Vagina (tissue), 2 donors: ENCODE measurements around the gene TPPP. TPM values are rescaled to one million over a fixed set of nuclear protein-coding genes. Genes with fewer than 3 reads are reported as not detected.

Source experiments
- DNase-seq, 2 donors: peaks; one replicate each; pipeline ENCODE4 v3.0.0-alpha.2; 2017; ENCODE audit errors: extremely low spot score in 2 of 2
- H3K27ac ChIP-seq: fragments of 200-600 bp; sonication (generic); one replicate; pipeline ENCODE4 v1.5.1; 2019
- H3K27me3 ChIP-seq: fragments of 200-600 bp; sonication (generic); one replicate; pipeline ENCODE4 v1.5.1; 2019
- H3K36me3 ChIP-seq, 2 donors: fragments of 200-600 bp; sonication (generic); one replicate each; pipeline ENCODE4 v1.5.1; 2017 to 2019
- H3K4me1 ChIP-seq: fragments of 200-600 bp; sonication (generic); one replicate; pipeline ENCODE4 v1.5.1; 2019
- H3K4me3 ChIP-seq, 2 donors: fragments of 200-600 bp; sonication (generic); 1 replicate in 1 of 2; 2 replicates in 1 of 2; pipeline ENCODE4 v1.5.1; 2016 to 2019
- H3K9me3 ChIP-seq: fragments of 200-600 bp; sonication (generic); one replicate; pipeline ENCODE4 v1.5.1; 2019
- CTCF ChIP-seq, 3 experiments: fragments of 450-650 bp in 2 of 3; fragments of 200-600 bp in 1 of 3; sonication (generic) in 1 of 3; IDR thresholded peaks; one replicate each; pipeline ENCODE4 v1.5.1; 2017 to 2019; ENCODE audit warnings: antibody characterized with exemption in 3 of 3, mild to moderate bottlenecking in 2 of 3, moderate library complexity in 2 of 3
- POLR2A ChIP-seq, 2 donors: fragments of 450-650 bp; IDR thresholded peaks; one replicate each; pipeline ENCODE4 v1.6.1; 2017; ENCODE audit warnings: antibody characterized with exemption in 2 of 2, mild to moderate bottlenecking in 2 of 2, moderate library complexity in 2 of 2
- POLR2AphosphoS5 ChIP-seq, 2 donors: sonication (generic); formaldehyde crosslinking; IDR thresholded peaks; one replicate each; pipeline ENCODE4 v1.9.0; 2017; ENCODE audit warnings: antibody characterized with exemption in 2 of 2, mild to moderate bottlenecking in 2 of 2, low read depth in 1 of 2; ENCODE audit not compliant: insufficient read depth in 1 of 2
- intact Hi-C: fragments of 100-400 bp; cut with DNase I; formaldehyde crosslinking; loops from one replicate; pipeline ENCODE4 v1.15.1; 2023
- total RNA-seq: library from RNA; depleted of rRNA; stranded (reverse); fragments of >200 nt; gene quantifications from one replicate; pipeline ENCODE4 v1.2.3, GENCODE V29; 2016

Gene TPPP
- total RNA-seq, 1 donor from 2014 or later, result 4.7 TPM

GRCh38 chr5:675111-675870 is 17.9 kb downstream of the TPPP start:
- Histone ChIP-seq H3K36me3 (no peaks in the 10 kb centered on the region), H3K27me3 (no peaks in the 10 kb centered on the region), H3K9me3 (no peaks in the 10 kb centered on the region), H3K4me3 (no peak overlapping the region), H3K4me1 (peaks cover 39% of the 10 kb centered on the region), H3K27ac (no peak overlapping the region)
- intact Hi-C loops, result no loop called here
- TF ChIP-seq POLR2A (IDR thresholded peaks at IDR 0.05) (no peak), POLR2AphosphoS5 (IDR thresholded peaks at IDR 0.05; ENCODE audit: insufficient read depth in 1 of 2, low read depth in 1 of 2) (no peak), CTCF (IDR thresholded peaks at IDR 0.05) (no peak)
- no peak for DNase-seq

GRCh38 chr5:674630-675011 is 18.5 kb downstream of the TPPP start:
- intact Hi-C loops, result loop anchor here (5.0 kb wide), 2 partner anchors 108 to 228 kb away; partner anchors contain the start of gene ZDHHC11B
- no peak overlapping the region for H3K27ac ChIP-seq
- H3K27me3 ChIP-seq, result no peaks in the 10 kb centered on the region
- no peak for TF ChIP-seq POLR2AphosphoS5 (IDR thresholded peaks at IDR 0.05; ENCODE audit: insufficient read depth in 1 of 2, low read depth in 1 of 2)
- TF ChIP-seq POLR2A (IDR thresholded peaks at IDR 0.05), result no peak
- DNase-seq, result no peak
- no peak overlapping the region for H3K4me3 ChIP-seq
- no peaks in the 10 kb centered on the region for H3K9me3 ChIP-seq
- no peaks in the 10 kb centered on the region for H3K36me3 ChIP-seq
- peaks cover 39% of the 10 kb centered on the region for H3K4me1 ChIP-seq

- no peak overlapping the region for H3K27ac ChIP-seq
- peaks cover 39% of the 10 kb centered on the region for H3K4me1 ChIP-seq
Observed at GRCh38 chr5:673831-674629, 19.1 kb downstream of the TPPP start.

GRCh38 chr5:673161-673830 is 19.9 kb downstream of the TPPP start:
- Histone ChIP-seq H3K36me3 (no peaks in the 10 kb centered on the region), H3K4me1 (peaks cover 39% of the 10 kb centered on the region), H3K27ac (no peak overlapping the region), H3K4me3 (peak overlapping the region in 1 of 2 donors; percentile 4), H3K9me3 (no peaks in the 10 kb centered on the region), H3K27me3 (no peaks in the 10 kb centered on the region)
- intact Hi-C loops, result loop anchor here (5.0 kb wide), 2 partner anchors 109 to 229 kb away; partner anchors contain the start of gene ZDHHC11B
- DNase-seq, result no peak
- TF ChIP-seq POLR2A (IDR thresholded peaks at IDR 0.05) (no peak), CTCF (IDR thresholded peaks at IDR 0.05) (no peak), POLR2AphosphoS5 (IDR thresholded peaks at IDR 0.05; ENCODE audit: insufficient read depth in 1 of 2, low read depth in 1 of 2) (no peak)

More at GRCh38 chr5:673831-674629, 19.1 kb downstream of the TPPP start:
- TF ChIP-seq POLR2A (IDR thresholded peaks at IDR 0.05) (no peak), POLR2AphosphoS5 (IDR thresholded peaks at IDR 0.05; ENCODE audit: insufficient read depth in 1 of 2, low read depth in 1 of 2) (no peak), CTCF (IDR thresholded peaks at IDR 0.05) (no peak)
- H3K9me3 ChIP-seq, result no peaks in the 10 kb centered on the region
- intact Hi-C loops, result loop anchor here (5.0 kb wide), 2 partner anchors 108 to 228 kb away; partner anchors contain the start of gene ZDHHC11B
- DNase-seq, result no peak
- no peak overlapping the region for H3K4me3 ChIP-seq
- no peaks in the 10 kb centered on the region for H3K27me3 ChIP-seq
- no peaks in the 10 kb centered on the region for H3K36me3 ChIP-seq
